Amniotic stem cell (primary cell): ENCODE data around the gene RABEP1.

Source experiments
- DNase-seq: peaks from one replicate; lab custom pipeline; 2025; lab: John Stamatoyannopoulos, UW

The RABEP1 gene

GRCh38 chr17:5272322-5272721 lies 9.8 kb upstream of the RABEP1 start:
- DNase-seq: no peak

GRCh38 chr17:5282642-5283217 lies 646 bp downstream of the RABEP1 start:
- no peak for DNase-seq

- no peak for DNase-seq
These were observed 1.7 kb downstream of the RABEP1 start for GRCh38 chr17:5283571-5284315.

GRCh38 chr17:5284681-5285080 lies 2.6 kb downstream of the RABEP1 start:
- no peak for DNase-seq

GRCh38 chr17:5286846-5287245 lies 4.8 kb downstream of the RABEP1 start:
- DNase-seq: no peak

DNA sequence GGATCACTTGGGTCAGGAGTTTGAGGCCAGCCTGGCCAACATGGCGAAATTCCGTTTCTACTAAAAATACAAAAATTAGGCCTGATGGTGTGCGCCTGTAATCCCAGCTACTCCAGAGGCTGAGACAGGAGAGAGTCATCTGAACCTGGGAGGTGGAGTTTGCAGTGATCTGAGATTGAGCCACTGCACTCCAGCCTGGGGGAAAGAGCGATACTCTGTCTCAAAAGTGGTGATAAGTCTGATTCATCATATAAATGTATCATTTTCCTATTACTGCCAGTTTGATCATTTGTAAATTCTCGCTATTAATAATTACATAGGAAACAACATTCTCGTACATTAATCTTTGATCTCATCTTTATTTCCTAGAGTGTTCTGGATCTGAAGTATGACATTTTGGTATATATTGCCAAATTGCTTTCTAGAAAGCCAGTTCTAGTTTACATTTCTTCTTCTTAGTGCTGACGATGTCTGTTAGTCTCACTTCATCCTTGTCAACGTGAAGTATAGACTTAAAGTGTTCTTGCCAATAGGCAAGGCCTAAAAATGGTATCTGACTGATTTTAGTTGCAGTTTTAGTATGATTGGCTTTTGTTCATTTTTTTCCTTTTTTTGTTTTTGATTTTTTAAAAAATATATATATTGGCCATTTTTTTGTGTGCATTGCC lies 9.7 kb downstream of the RABEP1 start:
- no peak for DNase-seq

GRCh38 chr17:5297245-5297644 lies 15.2 kb downstream of the RABEP1 start:
- no peak for DNase-seq

GRCh38 chr17:5299383-5299782 lies 17.3 kb downstream of the RABEP1 start:
- no peak for DNase-seq

- no peak for DNase-seq
These were observed 22.6 kb downstream of the RABEP1 start for GRCh38 chr17:5304636-5305035.

DNA sequence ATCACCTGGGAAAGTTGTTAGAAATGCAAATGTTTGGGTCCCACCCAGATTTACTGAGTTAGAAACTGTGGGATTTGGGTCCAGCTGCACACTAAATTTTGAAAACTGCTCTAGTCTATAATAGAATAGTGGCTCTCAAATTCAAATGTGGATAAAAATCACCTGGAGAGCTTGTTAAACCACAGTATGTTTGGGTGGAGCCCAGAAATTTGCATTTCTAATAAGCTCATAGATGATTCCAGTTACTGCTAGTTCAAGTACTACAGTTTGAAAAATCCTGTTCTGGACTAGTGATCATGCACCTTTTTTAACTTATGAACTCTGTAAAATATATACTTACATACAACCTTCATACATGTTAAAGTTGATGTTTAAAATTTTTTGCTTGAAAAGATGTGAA lies 27.8 kb downstream of the RABEP1 start:
- DNase-seq: no peak

DNA sequence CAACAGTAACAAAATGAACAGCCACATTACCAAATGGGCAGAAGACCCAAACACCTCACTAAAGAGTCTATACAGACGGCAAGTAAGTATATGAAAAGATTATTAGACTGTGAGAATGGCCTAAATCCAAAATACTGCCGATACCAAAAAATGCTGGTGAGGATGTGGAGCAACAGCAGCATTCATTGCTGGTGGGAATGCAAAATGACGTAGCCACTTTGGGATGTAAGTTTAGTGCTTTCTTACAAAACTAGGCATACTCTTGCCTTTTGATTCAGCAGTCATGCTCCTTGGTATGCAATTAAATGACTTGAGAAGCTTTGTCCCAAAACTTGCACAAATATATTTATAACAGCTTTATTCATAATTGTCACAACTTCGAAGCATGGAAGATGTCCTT lies 43.8 kb downstream of the RABEP1 start:
- DNase-seq: no peak

- DNase-seq: no peak
These were observed 47.9 kb downstream of the RABEP1 start for GRCh38 chr17:5329784-5330557.

DNA sequence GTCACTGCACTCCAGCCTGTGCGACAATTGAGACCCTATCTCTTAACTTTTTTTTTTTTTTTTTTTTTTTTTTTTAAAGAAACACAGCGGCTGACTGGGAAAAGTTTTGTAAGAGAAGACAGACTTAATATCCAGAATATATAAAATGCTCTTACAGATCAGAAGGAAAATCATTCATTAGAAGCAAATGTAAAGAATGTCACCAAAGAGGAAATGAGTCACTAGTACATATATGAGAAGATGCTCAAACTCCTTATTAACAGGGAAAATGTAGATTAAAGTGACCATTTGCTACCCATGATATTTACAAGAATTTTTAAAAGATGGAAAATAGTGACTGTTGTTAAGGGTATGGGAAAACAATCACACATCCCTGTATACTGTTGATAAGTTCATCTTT lies 48.9 kb downstream of the RABEP1 start:
- no peak for DNase-seq

GRCh38 chr17:5331506-5331905 lies 49.4 kb downstream of the RABEP1 start:
- no peak for DNase-seq

DNA sequence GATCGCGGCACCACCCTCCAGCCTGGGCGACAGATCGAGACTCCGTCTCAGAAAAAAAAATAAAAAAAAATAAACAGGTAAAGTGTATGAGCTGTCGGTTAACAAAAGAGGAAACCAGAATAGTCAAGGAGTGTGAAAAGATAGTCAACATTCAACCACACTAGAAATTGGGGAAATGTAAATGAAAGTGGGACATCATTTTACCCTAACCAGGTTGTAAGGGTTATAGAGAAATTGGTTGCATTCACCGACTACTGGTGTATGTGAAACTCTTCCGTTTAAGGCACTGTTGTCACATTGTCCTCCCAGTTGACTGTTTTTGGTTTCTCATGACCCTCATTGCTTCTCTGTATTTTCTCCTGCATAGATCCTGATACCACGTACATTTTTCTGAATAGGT lies 62.8 kb downstream of the RABEP1 start:
- no peak for DNase-seq

GRCh38 chr17:5352681-5353289 lies 70.7 kb downstream of the RABEP1 start:
- DNase-seq: no peak

- no peak for DNase-seq
These were observed 72.2 kb downstream of the RABEP1 start for GRCh38 chr17:5354310-5354709.

GRCh38 chr17:5354886-5355415 lies 72.9 kb downstream of the RABEP1 start:
- DNase-seq: no peak

GRCh38 chr17:5355421-5356129 lies 73.5 kb downstream of the RABEP1 start:
- no peak for DNase-seq

DNA sequence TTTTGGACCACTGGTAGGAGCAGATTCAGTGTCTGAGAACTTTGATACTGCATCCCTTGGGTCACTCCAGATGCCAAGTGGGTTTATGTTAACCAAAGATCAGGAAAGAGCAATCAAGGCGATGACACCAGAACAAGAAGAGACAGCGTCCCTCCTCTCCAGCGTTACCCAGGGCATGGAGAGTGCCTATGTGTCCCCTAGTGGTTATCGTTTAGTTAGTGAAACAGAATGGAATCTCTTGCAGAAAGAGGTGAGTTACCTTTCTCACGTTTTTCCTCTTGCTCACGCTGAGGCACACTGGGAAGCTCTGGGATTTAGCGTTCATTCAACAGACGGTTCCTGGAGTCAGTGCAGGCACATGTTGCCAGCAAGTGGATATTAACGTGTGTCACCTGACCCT lies 79.3 kb downstream of the RABEP1 start:
- no peak for DNase-seq

- DNase-seq: no peak
These were observed 80.2 kb downstream of the RABEP1 start for GRCh38 chr17:5362162-5362811.
